ENCODE results near the gene MLLT1.

DNA sequence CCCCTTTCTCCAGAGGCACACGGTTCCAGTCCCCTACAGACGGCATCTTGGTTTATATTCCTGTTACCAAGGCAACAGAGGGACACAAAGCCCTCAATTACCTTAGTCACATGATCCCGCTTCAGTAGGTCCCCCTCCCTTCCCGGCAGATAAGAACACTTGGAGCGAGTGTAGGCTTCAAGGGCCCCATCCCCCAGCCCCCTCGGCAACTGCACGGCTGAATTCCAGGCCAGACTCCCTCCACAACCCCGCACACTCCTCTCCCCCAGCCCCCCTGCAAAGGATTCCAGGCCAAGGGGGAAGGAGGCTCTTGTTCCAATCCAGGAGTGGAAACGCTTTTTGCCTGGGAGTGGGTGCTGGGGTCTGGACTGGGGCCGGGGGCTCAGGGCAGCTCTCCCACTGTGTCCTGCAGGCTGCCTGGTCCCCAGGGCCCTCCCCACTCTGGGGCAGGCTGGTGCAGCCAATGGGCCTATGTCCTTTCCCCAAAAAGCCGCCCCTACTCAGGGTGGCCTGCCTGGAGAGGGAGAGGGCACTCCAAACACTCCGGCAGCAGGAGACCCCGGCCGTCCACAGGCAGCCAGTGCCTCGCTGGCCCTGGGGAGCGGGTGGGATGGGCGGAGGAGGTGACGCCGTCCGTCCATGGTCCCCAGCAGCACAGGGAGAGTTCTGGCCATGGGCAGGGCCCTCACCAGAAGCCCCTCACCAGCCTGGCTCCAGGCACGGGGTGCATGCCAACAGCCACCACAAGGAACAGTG lies 62.6 kb downstream of the MLLT1 start:
- TF ChIP-seq POLR2A (IDR thresholded peaks at IDR 0.05; ENCODE audit: extremely low read depth, insufficient read length) = no peak
- TF ChIP-seq, protein P1, sequence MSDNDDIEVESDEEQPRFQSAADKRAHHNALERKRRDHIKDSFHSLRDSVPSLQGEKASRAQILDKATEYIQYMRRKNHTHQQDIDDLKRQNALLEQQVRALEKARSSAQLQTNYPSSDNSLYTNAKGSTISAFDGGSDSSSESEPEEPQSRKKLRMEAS (IDR thresholded peaks at IDR 0.05; ENCODE audit: low read depth, low read length) = no peak
